ENCODE data around the gene C16orf74.

GRCh38 chr16:85734311-85735017, 16.4 kb downstream of the C16orf74 start:
- TF ChIP-seq CTCF (IDR thresholded peaks at IDR 0.05) (no peak), EP300 (IDR thresholded peaks at IDR 0.05) (no peak), POLR2A (IDR thresholded peaks at IDR 0.05) (no peak), POLR2AphosphoS5 (IDR thresholded peaks at IDR 0.05) (no peak)
